GM19395 (cell line): ENCODE measurements around the gene MED8.

Source experiments
- ATAC-seq: cut with Tn5 transposase; IDR thresholded peaks from one replicate; pipeline ENCODE4 v1.9.1; 2021; ENCODE audit warnings: mild to moderate bottlenecking, moderate library complexity; ENCODE audit not compliant: unreplicated experiment

MED8 gene

DNA sequence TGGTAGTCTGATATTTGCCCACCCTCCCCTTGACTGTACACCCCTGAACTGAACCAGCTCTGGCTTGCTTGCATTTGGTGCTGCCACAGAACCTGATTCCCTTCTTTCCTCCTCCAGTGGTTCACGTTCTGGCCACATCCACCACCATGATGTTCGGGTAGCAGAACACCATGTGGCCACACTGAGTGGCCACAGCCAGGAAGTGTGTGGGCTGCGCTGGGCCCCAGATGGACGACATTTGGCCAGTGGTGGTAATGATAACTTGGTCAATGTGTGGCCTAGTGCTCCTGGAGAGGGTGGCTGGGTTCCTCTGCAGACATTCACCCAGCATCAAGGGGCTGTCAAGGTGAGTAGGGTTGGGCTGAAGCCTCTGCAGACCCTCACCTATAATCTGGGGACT lies 29.0 kb downstream of the MED8 start:
- ATAC-seq, result no peak

DNA sequence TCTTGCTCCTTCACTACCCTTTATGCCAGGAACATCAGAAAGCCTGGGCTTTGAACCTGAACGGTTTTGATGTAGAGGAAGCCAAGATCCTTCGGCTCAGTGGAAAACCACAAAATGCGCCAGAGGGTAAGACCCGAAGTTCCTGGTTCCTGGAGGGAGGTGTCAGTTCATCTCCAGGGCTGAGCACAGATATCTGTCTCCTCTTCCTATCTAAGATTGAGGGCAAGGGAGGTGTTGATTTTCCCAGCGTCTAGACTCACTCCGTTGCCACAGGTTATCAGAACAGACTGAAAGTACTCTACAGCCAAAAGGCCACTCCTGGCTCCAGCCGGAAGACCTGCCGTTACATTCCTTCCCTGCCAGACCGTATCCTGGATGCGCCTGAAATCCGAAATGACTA lies 29.9 kb downstream of the MED8 start:
- no peak for ATAC-seq

- peak; percentile 95 for ATAC-seq
Measured at GRCh38 chr1:43358746-43359693, 30.6 kb downstream of the MED8 start, which contains the start of gene CDC20. TSS of gene CDC20 (plus strand) at chr1:43358981. CDS start at chr1:43359216, 235 bp downstream.

- peak; percentile 22 for ATAC-seq
Measured at GRCh38 chr1:43358121-43358745, 31.4 kb downstream of the MED8 start.

GRCh38 chr1:43357251-43357650 lies 32.3 kb downstream of the MED8 start:
- no peak for ATAC-seq

- ATAC-seq, result no peak
Measured at GRCh38 chr1:43354936-43355335, 34.7 kb downstream of the MED8 start.

DNA sequence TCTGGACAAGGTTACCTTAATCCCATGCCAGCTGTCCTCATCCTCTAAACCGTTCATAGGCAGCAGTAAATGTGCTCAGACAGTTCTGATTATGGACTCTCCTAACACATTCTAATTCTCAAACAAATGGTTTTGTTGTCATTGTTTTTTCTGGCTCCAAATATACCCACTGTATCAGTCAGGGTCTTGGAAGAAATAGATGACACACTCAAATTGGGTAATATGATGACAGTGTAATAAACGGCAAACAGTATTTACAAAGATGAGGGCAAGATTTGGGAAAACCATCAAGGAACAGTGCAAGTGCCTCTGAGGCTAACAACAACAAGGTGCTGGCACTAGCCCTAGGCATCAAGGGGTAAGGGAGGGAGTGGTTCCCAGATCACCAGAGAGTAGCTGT lies 35.1 kb downstream of the MED8 start:
- ATAC-seq, result no peak

GRCh38 chr1:43352881-43353280 lies 36.7 kb downstream of the MED8 start:
- no peak for ATAC-seq

DNA sequence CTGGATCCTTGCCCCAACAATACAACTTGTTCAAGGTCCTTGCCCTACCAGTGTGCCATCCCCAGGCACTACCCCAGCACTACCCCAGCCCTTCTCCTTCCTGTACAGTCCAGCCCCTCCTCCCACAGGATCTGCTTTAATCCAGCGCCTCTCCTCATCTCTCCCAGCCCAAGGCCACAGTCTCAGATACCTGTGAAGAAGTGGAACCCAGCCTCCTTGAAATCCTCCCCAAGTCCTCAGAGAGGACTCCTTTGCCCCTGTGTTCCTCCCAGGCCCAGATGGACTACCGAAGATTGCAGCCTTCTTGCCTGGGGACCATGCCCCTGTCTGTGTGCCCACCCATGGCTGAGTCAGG lies 37.3 kb downstream of the MED8 start:
- ATAC-seq, result no peak

DNA sequence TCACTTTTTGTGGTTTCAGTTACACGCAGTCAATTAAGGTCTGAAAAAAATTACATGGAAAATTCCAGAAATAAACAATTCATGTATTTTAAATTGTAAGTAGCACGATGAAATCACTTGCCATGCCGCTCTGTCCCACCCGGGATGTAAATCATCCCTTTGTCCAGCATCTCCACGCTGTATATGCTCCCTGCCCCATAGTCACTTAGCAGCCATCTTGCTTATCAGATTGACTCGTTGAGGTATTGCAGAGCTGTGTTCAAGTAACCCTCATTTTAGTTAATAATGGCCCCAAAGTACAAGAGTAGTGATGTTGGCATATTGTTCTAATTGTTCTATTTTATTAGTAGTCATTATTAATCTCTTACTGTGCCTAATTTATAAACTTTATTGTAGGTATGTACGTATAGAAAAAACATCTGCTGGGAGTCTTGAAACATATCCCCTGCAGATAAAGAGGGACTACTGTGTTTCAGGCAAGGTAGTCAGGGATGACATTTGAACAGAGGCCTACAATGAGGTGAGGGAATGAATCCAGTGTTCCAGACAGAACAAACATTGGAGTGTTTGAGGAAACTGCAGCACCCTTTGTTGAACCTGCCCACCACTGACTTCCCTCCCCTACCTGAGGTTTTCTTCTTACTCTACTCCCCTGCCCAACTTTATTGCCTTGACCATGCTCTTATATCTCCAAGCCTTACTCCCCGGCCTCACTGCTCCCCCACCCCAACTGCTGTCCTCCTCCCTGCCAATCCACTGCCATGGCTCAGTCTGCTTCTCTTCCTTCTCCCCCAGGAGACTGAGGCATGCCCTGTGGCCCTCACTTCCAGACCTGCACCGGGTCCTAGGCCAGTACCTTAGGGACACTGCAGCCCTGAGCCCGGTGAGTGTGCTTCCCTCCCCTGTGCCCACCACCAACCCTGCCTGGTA lies 37.9 kb downstream of the MED8 start:
- ATAC-seq, result no peak

DNA sequence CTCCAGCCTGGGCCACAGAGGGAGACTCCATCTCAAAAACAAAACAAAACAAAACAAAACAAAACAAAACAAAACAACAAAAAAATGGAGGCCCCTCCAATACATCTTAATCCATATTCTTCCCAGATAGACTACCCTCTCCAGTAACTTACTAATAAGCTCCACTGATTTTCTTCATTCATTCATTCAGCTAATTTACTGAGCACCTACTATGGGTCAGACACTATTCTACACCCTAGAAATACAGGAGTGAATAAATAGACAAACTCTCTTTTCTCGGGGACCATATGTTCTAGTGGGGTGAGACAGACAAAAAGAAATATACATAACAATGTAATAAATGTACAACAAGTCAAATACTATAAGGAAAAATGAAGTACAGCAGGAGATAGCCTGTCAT lies 38.6 kb downstream of the MED8 start:
- no peak for ATAC-seq

GRCh38 chr1:43349594-43350306 lies 39.9 kb downstream of the MED8 start:
- ATAC-seq, result no peak

DNA sequence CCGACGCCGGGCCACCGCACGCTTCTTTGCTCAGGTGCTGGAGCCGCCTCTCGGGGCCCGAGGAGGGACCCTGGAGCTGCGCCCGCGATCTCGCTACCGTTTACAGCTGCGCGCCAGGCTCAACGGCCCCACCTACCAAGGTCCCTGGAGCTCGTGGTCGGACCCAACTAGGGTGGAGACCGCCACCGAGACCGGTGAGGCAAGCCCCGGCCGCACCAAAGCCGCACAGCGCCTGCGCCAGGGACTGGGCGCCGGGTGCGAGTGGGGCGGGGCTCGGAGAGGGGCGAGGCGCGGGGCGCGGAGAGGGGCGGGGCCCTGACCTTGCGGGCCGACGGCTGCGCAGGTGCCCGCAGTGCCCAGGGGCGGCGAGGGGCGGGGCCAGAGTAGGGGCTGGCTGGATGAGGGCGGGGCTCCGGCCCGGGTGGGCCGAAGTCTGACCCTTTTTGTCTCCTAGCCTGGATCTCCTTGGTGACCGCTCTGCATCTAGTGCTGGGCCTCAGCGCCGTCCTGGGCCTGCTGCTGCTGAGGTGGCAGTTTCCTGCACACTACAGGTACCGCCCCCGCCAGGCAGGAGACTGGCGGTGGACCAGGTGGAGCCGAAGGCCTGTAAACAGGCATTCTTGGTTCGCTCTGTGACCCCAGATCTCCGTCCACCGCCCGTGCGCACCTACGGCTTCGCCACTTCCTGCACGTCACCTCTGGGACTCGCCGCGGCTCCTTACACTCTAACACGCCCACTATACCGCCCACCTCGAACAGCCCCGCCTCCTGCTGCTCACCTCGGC lies 40.6 kb downstream of the MED8 start:
- ATAC-seq, result peak; percentile 79

- no peak for ATAC-seq
Measured at GRCh38 chr1:43348343-43348808, 41.2 kb downstream of the MED8 start.

DNA sequence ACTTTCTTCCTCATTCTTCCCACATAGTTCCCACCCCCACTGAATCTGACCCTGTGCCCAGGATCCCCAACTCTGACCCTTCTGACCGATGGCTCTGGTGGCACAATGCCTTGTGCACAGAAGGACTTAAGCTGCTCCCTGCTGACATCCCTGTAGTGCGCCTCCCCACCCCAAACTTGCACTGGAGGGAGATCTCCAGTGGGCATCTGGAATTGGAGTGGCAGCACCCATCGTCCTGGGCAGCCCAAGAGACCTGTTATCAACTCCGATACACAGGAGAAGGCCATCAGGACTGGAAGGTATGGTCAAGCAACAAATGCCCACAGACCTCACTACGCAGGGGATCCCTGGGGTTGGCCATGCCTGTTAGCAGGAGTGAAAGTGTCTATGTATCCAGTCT lies 43.0 kb downstream of the MED8 start:
- no peak for ATAC-seq

DNA sequence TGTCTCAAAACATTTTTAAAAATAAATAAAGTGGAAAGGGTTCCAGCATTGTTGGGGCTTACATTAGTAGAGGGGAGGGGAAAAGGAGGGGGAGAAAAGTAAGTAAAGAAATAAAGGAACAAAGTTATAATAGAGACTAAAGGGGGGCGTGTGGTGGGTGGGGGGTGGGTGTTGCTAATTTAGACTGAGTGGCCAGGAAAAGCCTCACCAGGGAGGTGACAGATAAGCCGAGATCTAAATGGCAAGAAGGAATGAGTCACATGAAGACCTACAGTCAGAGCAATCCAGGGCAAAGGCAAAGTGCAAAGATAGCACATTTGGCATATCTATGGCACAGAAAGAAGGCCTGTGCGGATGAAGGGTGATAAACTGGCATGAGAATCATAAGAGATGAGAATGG lies 44.5 kb downstream of the MED8 start:
- ATAC-seq, result no peak

DNA sequence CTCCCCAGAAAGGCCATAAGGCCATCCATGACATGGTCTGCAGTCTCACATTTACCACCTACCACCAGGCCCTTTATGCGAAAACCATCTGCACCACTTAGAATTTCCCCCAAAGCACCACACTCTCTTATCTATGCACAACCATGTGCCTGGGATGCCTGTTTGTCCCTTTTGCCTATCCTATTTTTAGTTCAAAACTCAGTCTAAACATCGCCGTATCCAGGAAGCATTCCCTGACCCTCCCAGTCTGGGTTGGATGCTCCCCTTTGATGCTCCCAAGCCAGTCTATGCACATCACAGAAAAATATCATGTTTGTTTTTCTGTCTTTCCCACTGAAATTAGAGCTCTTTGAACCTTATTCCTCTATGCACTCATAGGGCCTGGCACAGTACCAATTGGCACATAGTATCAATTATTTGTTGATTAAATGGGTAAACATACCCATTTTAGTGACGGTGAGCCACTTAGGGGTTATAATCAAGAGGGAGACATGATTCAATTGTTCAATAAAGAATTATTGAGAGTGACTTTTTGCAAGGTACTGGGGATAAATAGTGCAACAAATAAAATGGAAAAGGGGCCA lies 45.2 kb downstream of the MED8 start:
- no peak for ATAC-seq

- ATAC-seq, result no peak
Measured at GRCh38 chr1:43340559-43340958, 49.0 kb downstream of the MED8 start.

- no peak for ATAC-seq
Measured at GRCh38 chr1:43339584-43340232, 49.9 kb downstream of the MED8 start.
